Hair follicular keratinocyte (primary cell): ENCODE measurements around the gene EZH2. TPM values are rescaled to one million over a fixed set of nuclear protein-coding genes. Genes with fewer than 3 reads are reported as not detected.

ENCODE experiments used
- total RNA-seq: library from RNA; depleted of rRNA; stranded (reverse); fragments of >200 nt; gene quantifications from 2 replicates; pipeline ENCODE4 v1.2.3, GENCODE V29; 2015

The EZH2 gene
- total RNA-seq: 6.4 and 12.0 TPM in 2 replicates

DNA sequence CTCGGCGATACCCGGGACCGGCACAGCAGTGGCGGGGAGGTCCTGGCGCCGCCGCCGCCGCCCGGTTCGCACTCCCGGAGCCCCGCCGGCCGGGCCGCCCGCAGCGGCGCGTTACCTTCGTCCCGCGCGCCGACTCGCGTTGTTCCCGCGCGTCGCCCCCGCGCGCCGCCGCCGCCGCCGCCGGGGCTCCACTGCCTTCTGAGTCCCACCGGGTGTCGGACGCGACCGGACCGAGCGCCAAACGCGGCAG lies at the start of gene EZH2:
Gene EZH2, minus strand, starts transcription at position 243 of the 250 bp plus-strand sequence. CDS start 36,993 bp downstream, outside the sequence.

Other genes with a start within 250 kb of the EZH2 start
- 40.3 and 47.3 TPM in 2 replicates for gene CUL1, start 185.4 kb downstream of the EZH2 start, total RNA-seq
- gene PDIA4, start 144.2 kb upstream of the EZH2 start, total RNA-seq: 585 and 697 TPM in 2 replicates
- 3.5 and 5.3 TPM in 2 replicates for gene ZNF786, start 206.4 kb upstream of the EZH2 start, total RNA-seq
- gene ZNF425, start 242.0 kb upstream of the EZH2 start, total RNA-seq: 0.94 and 2.5 TPM in 2 replicates